ENCODE measurements around the gene PRCC.

PRCC gene

DNA sequence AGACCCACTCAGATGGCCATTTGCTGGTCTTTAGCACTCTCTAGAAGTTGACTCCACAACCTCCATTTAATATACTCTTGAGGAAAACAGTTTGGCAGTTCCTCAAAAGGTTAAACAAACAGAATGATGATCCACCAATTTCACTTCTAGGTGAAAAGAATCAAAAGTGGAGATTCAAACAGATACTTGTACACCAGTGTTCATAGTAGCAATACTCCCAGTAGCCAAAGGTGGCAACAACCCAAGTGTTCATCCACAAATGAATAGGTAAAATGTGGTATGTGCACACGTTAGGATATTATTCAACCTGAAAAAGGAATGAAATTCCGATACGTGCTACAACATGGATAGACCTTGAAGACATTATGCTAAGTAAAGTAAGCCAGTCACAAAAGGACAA, 6.3 kb downstream of the PRCC start:
- H3K9me3 ChIP-seq (ENCODE audit: insufficient read depth, low read length) = no peaks in the 10 kb centered on the region
- H3K4me3 ChIP-seq (ENCODE audit: insufficient read length, low read depth) = no peak overlapping the region
- H3K36me3 ChIP-seq (ENCODE audit: insufficient read depth, insufficient read length, low read length) = peaks cover 63% of the 10 kb centered on the region
- H3K4me1 ChIP-seq (ENCODE audit: insufficient read depth, insufficient read length) = peaks cover 2% of the 10 kb centered on the region
- H3K27me3 ChIP-seq (ENCODE audit: insufficient read depth, insufficient read length) = no peaks in the 10 kb centered on the region
- DNase-seq (ENCODE audit: low read depth, low spot score) = no peak
- TF ChIP-seq SUZ12 (IDR thresholded peaks at IDR 0.05; ENCODE audit: extremely low read depth, insufficient read depth, insufficient read length) (no peak), YY1 (IDR thresholded peaks at IDR 0.05; ENCODE audit: insufficient read depth, insufficient read length) (no peak), ZNF274 (IDR thresholded peaks at IDR 0.05; ENCODE audit: low read depth, low read length) (no peak)
- no peak overlapping the region for H3K9ac ChIP-seq (ENCODE audit: insufficient read length, low read depth)

DNA sequence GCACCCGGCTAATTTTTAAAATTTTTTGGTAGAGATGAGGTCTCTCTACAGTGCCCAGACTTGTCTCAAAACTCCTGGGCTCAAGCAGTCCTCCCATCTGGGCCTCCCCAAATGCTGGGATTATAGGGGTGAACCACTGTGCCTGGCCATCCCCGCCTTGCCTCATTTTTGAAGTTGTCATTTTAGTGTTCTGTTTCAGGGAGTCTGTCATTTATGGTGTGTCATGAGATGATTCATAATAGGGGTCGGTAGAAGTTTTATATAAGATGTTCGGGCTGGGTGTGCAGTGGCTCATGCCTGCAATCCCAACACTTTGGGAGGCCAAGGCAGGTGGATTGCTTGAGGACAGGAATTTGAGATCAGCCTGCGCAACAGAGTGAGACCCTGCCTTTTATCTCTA, 8.5 kb downstream of the PRCC start:
- no peaks in the 10 kb centered on the region for H3K4me1 ChIP-seq (ENCODE audit: insufficient read depth, insufficient read length)
- no peak overlapping the region for H3K9ac ChIP-seq (ENCODE audit: insufficient read length, low read depth)
- no peaks in the 10 kb centered on the region for H3K27me3 ChIP-seq (ENCODE audit: insufficient read depth, insufficient read length)
- no peak overlapping the region for H3K4me3 ChIP-seq (ENCODE audit: insufficient read length, low read depth)
- no peak for TF ChIP-seq YY1 (IDR thresholded peaks at IDR 0.05; ENCODE audit: insufficient read depth, insufficient read length)
- TF ChIP-seq ZNF274 (IDR thresholded peaks at IDR 0.05; ENCODE audit: low read depth, low read length) = no peak
- no peak for TF ChIP-seq SUZ12 (IDR thresholded peaks at IDR 0.05; ENCODE audit: extremely low read depth, insufficient read depth, insufficient read length)
- peaks cover 45% of the 10 kb centered on the region for H3K36me3 ChIP-seq (ENCODE audit: insufficient read depth, insufficient read length, low read length)
- no peaks in the 10 kb centered on the region for H3K9me3 ChIP-seq (ENCODE audit: insufficient read depth, low read length)
- no peak for DNase-seq (ENCODE audit: low read depth, low spot score)

DNA sequence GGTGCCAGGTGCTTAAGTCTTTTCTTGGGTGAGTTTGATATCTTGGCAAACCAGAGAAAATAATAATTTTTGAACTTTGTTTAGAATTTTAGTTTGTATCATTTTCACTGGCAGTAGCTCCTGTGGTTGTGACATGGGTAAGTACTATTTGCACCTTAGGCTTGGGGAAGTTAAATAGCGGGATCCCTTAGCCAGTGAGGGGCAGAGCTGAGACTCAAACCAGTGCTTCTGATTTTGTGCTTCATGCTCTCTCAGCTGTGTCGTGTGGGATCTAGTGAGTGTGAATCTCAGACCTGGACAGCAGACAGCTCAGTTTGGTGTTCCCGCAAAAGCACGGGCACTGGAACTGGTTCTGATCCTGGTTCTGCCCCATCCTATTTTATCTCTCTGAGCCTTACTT, 9.6 kb downstream of the PRCC start:
- H3K36me3 ChIP-seq (ENCODE audit: insufficient read depth, insufficient read length, low read length) = peaks cover 45% of the 10 kb centered on the region
- TF ChIP-seq YY1 (IDR thresholded peaks at IDR 0.05; ENCODE audit: insufficient read depth, insufficient read length) = no peak
- TF ChIP-seq SUZ12 (IDR thresholded peaks at IDR 0.05; ENCODE audit: extremely low read depth, insufficient read depth, insufficient read length) = no peak
- no peak for TF ChIP-seq ZNF274 (IDR thresholded peaks at IDR 0.05; ENCODE audit: low read depth, low read length)
- no peak for DNase-seq (ENCODE audit: low read depth, low spot score)
- H3K4me3 ChIP-seq (ENCODE audit: insufficient read length, low read depth) = no peak overlapping the region
- H3K4me1 ChIP-seq (ENCODE audit: insufficient read depth, insufficient read length) = no peaks in the 10 kb centered on the region
- H3K9me3 ChIP-seq (ENCODE audit: insufficient read depth, low read length) = no peaks in the 10 kb centered on the region
- no peak overlapping the region for H3K9ac ChIP-seq (ENCODE audit: insufficient read length, low read depth)
- H3K27me3 ChIP-seq (ENCODE audit: insufficient read depth, insufficient read length) = no peaks in the 10 kb centered on the region

GRCh38 chr1:156777573-156777972, 10.2 kb downstream of the PRCC start:
- Histone ChIP-seq H3K9ac (ENCODE audit: insufficient read length, low read depth) (no peak overlapping the region), H3K27me3 (ENCODE audit: insufficient read depth, insufficient read length) (no peaks in the 10 kb centered on the region), H3K4me1 (ENCODE audit: insufficient read depth, insufficient read length) (no peaks in the 10 kb centered on the region), H3K36me3 (ENCODE audit: insufficient read depth, insufficient read length, low read length) (peaks cover 45% of the 10 kb centered on the region), H3K9me3 (ENCODE audit: insufficient read depth, low read length) (no peaks in the 10 kb centered on the region), H3K4me3 (ENCODE audit: insufficient read length, low read depth) (no peak overlapping the region)
- TF ChIP-seq ZNF274 (IDR thresholded peaks at IDR 0.05; ENCODE audit: low read depth, low read length) (no peak), SUZ12 (IDR thresholded peaks at IDR 0.05; ENCODE audit: extremely low read depth, insufficient read depth, insufficient read length) (no peak), YY1 (IDR thresholded peaks at IDR 0.05; ENCODE audit: insufficient read depth, insufficient read length) (no peak)
- DNase-seq (ENCODE audit: low read depth, low spot score) = no peak

GRCh38 chr1:156781585-156782186, 14.4 kb downstream of the PRCC start:
- H3K36me3 ChIP-seq (ENCODE audit: insufficient read depth, insufficient read length, low read length) = peaks cover 65% of the 10 kb centered on the region
- H3K4me1 ChIP-seq (ENCODE audit: insufficient read depth, insufficient read length) = no peaks in the 10 kb centered on the region
- no peaks in the 10 kb centered on the region for H3K9me3 ChIP-seq (ENCODE audit: insufficient read depth, low read length)
- H3K27me3 ChIP-seq (ENCODE audit: insufficient read depth, insufficient read length) = no peaks in the 10 kb centered on the region
- no peak for DNase-seq (ENCODE audit: low read depth, low spot score)
- no peak overlapping the region for H3K9ac ChIP-seq (ENCODE audit: insufficient read length, low read depth)
- TF ChIP-seq ZNF274 (IDR thresholded peaks at IDR 0.05; ENCODE audit: low read depth, low read length) (no peak), SUZ12 (IDR thresholded peaks at IDR 0.05; ENCODE audit: extremely low read depth, insufficient read depth, insufficient read length) (no peak), YY1 (IDR thresholded peaks at IDR 0.05; ENCODE audit: insufficient read depth, insufficient read length) (no peak)
- no peak overlapping the region for H3K4me3 ChIP-seq (ENCODE audit: insufficient read length, low read depth)

DNA sequence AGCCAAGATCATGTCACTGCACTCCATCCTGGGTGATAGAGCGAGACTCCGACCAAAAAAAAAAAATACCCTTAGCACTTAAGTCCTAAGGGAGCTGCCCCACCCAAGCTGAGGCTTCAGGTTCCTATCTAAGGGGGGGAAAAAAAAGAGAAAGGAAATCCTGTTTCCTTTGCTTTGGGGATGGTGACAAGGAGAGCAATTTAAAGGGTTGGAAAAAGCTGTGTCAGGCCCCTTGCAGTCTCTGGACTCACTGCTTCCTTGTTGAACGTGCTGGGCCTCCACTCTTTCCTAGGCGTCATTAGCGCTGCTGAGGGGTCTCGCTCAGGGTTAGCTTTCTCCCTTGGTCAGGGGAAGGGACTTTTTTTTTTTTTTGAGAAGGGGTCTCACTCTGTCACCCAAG, 18.1 kb downstream of the PRCC start:
- no peak overlapping the region for H3K4me3 ChIP-seq (ENCODE audit: insufficient read length, low read depth)
- TF ChIP-seq SUZ12 (IDR thresholded peaks at IDR 0.05; ENCODE audit: extremely low read depth, insufficient read depth, insufficient read length) (no peak), YY1 (IDR thresholded peaks at IDR 0.05; ENCODE audit: insufficient read depth, insufficient read length) (no peak), ZNF274 (IDR thresholded peaks at IDR 0.05; ENCODE audit: low read depth, low read length) (no peak)
- H3K36me3 ChIP-seq (ENCODE audit: insufficient read depth, insufficient read length, low read length) = peaks cover 81% of the 10 kb centered on the region
- H3K4me1 ChIP-seq (ENCODE audit: insufficient read depth, insufficient read length) = no peaks in the 10 kb centered on the region
- no peaks in the 10 kb centered on the region for H3K27me3 ChIP-seq (ENCODE audit: insufficient read depth, insufficient read length)
- no peak for DNase-seq (ENCODE audit: low read depth, low spot score)
- H3K9ac ChIP-seq (ENCODE audit: insufficient read length, low read depth) = no peak overlapping the region
- no peaks in the 10 kb centered on the region for H3K9me3 ChIP-seq (ENCODE audit: insufficient read depth, low read length)

- no peak for TF ChIP-seq ZNF274 (IDR thresholded peaks at IDR 0.05; ENCODE audit: low read depth, low read length)
- no peaks in the 10 kb centered on the region for H3K27me3 ChIP-seq (ENCODE audit: insufficient read depth, insufficient read length)
- no peak overlapping the region for H3K4me3 ChIP-seq (ENCODE audit: insufficient read length, low read depth)
- no peaks in the 10 kb centered on the region for H3K9me3 ChIP-seq (ENCODE audit: insufficient read depth, low read length)
- peaks cover 83% of the 10 kb centered on the region for H3K36me3 ChIP-seq (ENCODE audit: insufficient read depth, insufficient read length, low read length)
- DNase-seq (ENCODE audit: low read depth, low spot score) = no peak
- no peaks in the 10 kb centered on the region for H3K4me1 ChIP-seq (ENCODE audit: insufficient read depth, insufficient read length)
- H3K9ac ChIP-seq (ENCODE audit: insufficient read length, low read depth) = no peak overlapping the region
Observed at GRCh38 chr1:156786640-156787039, 19.3 kb downstream of the PRCC start.
